Measurements from ENCODE around the gene GATAD2A.
"Not testable (repeated sequence)": the region's sequence is repeated elsewhere in the genome, so short reads cannot be mapped to it uniquely, and the experiment has no call there.

Gene GATAD2A

GRCh38 chr19:19468424-19469050 lies 63.1 kb downstream of the GATAD2A start:
- no peak overlapping the region for H3K4me3 ChIP-seq (replicated peaks in 1 of 2; ENCODE audit: low read depth in 2 of 2, low read length in 2 of 2)
- peak; percentile 32 to 40 for DNase-seq (ENCODE audit: low read depth in 2 of 2)
- TF ChIP-seq CTCF (IDR thresholded peaks at IDR 0.05; ENCODE audit: low read depth, low read length) = no peak

- no peak for TF ChIP-seq CTCF (IDR thresholded peaks at IDR 0.05; ENCODE audit: low read depth, low read length)
- no peak for DNase-seq (ENCODE audit: low read depth in 2 of 2)
- H3K4me3 ChIP-seq (replicated peaks in 1 of 2; ENCODE audit: low read depth in 2 of 2, low read length in 2 of 2) = no peak overlapping the region
These were observed 65.1 kb downstream of the GATAD2A start for GRCh38 chr19:19470579-19470978.

GRCh38 chr19:19471682-19472081 lies 66.2 kb downstream of the GATAD2A start:
- no peak for TF ChIP-seq CTCF (IDR thresholded peaks at IDR 0.05; ENCODE audit: low read depth, low read length)
- H3K4me3 ChIP-seq (replicated peaks in 1 of 2; ENCODE audit: low read depth in 2 of 2, low read length in 2 of 2) = no peak overlapping the region
- no peak for DNase-seq (ENCODE audit: low read depth in 2 of 2)

GRCh38 chr19:19472106-19472505 lies 66.6 kb downstream of the GATAD2A start:
- H3K4me3 ChIP-seq (replicated peaks in 1 of 2; ENCODE audit: low read depth in 2 of 2, low read length in 2 of 2); DNase-seq (ENCODE audit: low read depth in 2 of 2): not testable (repeated sequence)

GRCh38 chr19:19475015-19475765 lies 69.7 kb downstream of the GATAD2A start:
- H3K4me3 ChIP-seq (replicated peaks in 1 of 2; ENCODE audit: low read depth in 2 of 2, low read length in 2 of 2) = no peak overlapping the region
- no peak for DNase-seq (ENCODE audit: low read depth in 2 of 2)
- no peak for TF ChIP-seq CTCF (IDR thresholded peaks at IDR 0.05; ENCODE audit: low read depth, low read length)

- peak; percentile 49 for TF ChIP-seq CTCF (IDR thresholded peaks at IDR 0.05; ENCODE audit: low read depth, low read length)
- DNase-seq (ENCODE audit: low read depth in 2 of 2) = peak; percentile 48 to 54
- H3K4me3 ChIP-seq (replicated peaks in 1 of 2; ENCODE audit: low read depth in 2 of 2, low read length in 2 of 2) = no peak overlapping the region
These were observed 70.7 kb downstream of the GATAD2A start for GRCh38 chr19:19475849-19476828.

Data from cardiac fibroblast (primary cell).